T-helper 22 cell (primary cell): ENCODE data around the gene TBC1D8.
"Not testable (repeated sequence)": the region's sequence is repeated elsewhere in the genome, so short reads cannot be mapped to it uniquely, and the experiment has no call there.

Source experiments
- DNase-seq: peaks from one replicate; pipeline ENCODE4 v3.0.0-alpha.2; 2020; ENCODE audit warnings: low read depth

Gene TBC1D8

GRCh38 chr2:101151146-101151858 lies at the start of gene TBC1D8:
Gene TBC1D8 (minus strand): TSS chr2:101151382. CDS start chr2:101151253, 129 bp downstream.
- DNase-seq, result peak; percentile 47

DNA sequence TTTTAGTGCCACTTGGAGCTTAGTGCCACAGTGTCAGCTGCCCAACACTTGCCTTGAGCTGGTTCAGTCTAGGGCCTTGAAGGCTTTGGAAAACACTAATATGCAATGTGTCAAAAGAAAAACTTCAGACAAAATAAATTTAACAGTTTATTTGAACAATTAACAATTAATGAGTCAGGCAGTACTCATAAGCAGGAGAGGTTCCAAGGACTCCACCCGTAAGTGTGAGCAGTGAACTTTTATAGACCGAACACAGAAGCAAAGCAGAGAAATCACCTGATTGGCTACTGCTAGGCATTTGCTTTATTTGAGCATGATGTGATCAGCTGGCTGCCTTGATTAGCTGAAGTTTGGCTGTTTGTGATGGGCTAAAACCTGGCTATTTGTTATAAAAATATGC lies 49.5 kb upstream of the TBC1D8 start:
- DNase-seq, result no peak

DNA sequence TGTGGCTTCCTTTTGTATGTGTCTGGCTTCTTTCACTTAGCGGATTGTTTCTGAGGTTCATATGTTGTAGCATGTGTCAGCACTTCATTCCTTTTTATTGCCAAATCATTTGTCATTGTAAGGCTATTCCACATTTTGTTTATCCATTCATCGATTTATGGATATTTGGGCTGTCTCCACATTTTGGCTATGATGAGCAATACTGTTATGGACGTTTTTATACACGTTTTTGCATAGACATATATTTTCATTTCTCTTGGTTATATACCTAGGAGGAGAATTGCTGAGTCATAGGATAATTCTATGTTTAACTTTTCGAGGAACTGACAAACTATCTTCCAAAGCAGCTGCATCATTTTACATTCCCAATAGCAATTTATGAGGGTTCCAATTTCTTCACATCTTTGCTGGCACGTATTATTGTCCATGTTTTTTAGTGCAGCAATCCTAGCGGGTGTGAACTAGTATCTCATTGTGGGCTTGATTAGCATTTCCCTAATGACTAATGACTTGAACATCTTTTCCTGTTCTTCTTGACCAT lies 48.1 kb upstream of the TBC1D8 start:
- DNase-seq, result no peak

- no peak for DNase-seq
Measured at GRCh38 chr2:101197814-101198213, 46.6 kb upstream of the TBC1D8 start.

GRCh38 chr2:101197215-101197745 lies 46.1 kb upstream of the TBC1D8 start:
- DNase-seq, result no peak

DNA sequence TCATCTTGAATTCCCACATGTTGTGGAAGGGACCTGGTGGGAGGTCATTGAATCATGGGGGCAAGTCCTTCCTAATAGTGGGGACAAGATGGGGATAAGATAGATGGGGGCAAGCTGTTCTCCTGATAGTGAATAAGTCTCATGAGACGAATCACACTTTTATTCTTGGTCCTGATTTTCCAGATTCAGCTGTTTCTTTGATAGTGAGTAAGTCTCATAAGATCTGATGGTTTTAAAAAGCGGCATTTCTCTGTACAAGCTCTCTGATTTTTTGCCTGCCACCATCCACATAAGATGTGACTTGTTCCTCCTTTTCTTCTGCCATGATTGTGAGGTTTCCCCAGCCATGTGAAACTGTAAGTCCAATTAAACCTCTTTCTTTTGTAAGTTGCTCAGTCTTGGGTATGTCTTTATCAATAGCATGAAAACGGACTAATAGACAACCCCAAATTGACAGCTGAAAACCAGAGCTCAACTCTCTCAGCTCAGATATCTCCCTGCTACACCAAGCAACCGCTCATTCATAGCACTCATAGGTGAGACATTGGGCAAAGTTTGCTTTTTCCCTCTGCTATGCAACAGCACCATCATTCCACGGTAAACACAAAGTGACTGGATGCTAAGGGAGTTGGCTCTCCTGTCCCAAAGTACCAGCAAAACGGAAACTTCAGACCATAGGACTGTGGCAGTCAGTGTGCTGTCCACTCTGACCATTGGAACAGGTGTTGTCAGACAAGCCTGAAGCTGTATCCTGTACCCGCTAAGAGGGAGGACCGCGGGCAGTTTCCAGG lies 44.9 kb upstream of the TBC1D8 start:
- no peak for DNase-seq

DNA sequence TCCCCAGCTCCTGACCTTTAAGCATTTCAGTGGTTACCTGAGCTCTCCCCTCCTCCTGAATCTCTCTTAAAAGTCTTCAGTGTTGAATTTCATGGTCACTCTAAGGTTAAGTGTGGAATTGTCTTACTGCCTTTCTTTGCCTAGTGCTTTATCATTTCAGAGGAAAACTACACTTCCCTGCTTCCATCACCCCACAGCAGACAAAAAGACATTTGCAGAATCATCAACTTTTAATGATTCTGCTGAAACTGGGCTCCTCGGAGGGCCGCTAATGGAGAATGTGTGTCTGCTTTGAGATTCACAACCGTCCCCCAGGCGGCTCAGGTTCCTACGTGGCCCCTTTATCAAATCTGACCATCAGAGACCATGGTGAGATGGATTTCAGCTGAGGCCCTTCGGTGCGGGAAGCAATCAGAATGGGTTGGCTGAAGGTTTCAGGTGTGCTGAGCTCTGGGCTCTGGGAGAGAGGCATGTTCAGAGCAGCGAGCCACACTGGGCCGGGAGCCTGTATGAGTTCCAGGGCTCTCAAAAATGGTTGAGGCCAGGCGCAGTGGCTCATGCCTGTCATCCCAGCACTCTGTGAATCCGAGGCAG lies 41.9 kb upstream of the TBC1D8 start:
- DNase-seq, result no peak

DNA sequence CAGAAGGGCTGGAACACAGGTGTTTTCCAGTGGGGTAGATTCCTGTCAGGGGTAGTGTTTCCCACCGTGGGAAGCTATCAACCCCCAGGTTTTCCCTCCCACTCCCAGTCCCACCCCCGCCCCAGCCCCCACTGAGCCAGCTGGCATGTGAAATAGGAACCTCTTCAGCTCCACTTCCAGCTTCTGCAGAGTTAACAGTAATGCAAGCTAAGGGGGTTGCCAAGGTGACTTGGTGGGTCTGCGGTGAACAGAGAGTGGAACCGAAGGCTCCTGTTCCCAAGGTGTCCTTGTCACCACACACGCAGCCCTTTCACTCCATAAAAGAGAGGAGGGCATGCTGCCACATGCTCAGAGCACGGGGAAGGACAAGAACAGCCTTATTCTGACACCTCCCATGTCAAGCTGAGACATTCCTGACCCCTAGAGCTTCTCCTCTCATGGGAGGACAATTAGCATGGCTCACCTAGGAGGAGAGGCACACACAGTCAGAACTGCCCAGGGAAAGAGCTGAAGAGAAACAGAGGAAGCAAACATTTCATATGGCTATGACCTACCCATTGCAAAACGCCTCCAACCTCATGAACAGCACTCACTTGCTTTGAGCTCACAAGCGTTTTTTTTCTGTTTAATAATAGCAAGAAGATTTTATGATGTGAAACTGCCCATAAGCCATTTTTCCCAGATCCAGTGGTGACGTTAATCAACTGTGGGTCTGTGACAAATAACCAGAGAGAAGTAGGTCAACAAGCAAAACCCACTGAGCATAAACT lies 39.8 kb upstream of the TBC1D8 start:
- no peak for DNase-seq

- DNase-seq, result no peak
Measured at GRCh38 chr2:101188683-101189405, 37.7 kb upstream of the TBC1D8 start.

- no peak for DNase-seq
Measured at GRCh38 chr2:101187131-101187530, 35.9 kb upstream of the TBC1D8 start.

DNA sequence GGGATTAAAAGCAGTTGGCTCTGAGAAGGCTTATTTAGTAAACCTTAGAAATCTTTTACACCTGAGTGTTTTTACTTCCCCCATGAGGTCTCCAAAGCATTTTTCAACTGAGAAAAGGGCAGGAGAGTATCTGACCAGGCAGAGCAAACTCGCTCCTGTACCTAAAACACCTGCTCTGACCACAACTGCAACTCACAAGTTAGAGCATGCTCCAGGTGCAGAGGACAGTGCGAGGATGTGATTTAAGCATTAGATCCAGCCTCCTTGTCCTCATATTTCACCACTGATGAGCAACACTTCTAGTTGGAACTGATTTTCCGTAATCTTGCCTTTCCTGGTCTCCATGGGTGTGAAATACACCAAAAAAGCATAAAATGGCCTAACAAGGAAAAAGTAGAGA lies 34.5 kb upstream of the TBC1D8 start:
- DNase-seq, result no peak

GRCh38 chr2:101185085-101185484 lies 33.9 kb upstream of the TBC1D8 start:
- no peak for DNase-seq

- no peak for DNase-seq
Measured at GRCh38 chr2:101179982-101180381, 28.8 kb upstream of the TBC1D8 start.

GRCh38 chr2:101176803-101177202 lies 25.6 kb upstream of the TBC1D8 start:
- DNase-seq, result no peak

- no peak for DNase-seq
Measured at GRCh38 chr2:101175991-101176390, 24.8 kb upstream of the TBC1D8 start.

GRCh38 chr2:101173707-101174295 lies 22.6 kb upstream of the TBC1D8 start:
- DNase-seq, result no peak

- DNase-seq, result not testable (repeated sequence)
Measured at GRCh38 chr2:101169822-101170221, 18.6 kb upstream of the TBC1D8 start.

DNA sequence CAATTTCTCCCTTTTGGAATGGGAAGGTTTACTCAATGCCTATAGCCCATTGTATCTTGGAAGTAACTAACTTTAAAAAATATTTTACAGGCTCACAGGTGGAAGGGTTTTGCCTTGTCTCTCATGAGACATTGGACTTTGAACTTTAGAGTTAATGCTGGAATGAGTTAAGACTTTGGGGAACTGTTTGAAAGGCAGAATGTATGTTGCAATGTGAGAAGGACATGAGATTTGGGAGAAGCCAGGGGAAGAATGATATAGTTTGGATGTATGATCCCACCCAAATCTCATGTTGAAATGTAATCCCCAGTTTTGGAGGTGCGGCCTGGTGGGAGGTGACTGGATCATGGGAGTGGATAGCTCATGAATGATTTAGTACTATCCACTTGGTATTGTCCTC lies 17.5 kb upstream of the TBC1D8 start:
- no peak for DNase-seq

DNA sequence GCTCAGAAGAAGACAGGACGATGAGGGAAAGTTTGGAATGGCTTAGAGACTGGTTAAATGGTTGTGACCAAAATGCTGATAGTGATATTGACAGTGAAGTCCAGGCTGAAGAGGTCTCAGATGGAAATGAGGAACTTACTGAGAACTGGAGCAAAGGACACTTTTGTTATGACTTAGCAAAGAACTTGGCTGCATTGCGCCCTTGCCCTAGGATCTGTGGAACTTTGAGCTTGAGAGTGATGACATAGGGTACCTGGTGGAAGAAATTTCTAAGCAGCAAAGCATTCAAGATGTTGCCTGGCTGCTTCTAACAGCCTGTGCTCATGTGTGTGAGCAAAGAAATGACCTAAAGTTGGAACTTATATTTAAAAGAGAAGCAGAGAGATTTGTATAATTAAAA lies 16.4 kb upstream of the TBC1D8 start:
- DNase-seq, result not testable (repeated sequence)

DNA sequence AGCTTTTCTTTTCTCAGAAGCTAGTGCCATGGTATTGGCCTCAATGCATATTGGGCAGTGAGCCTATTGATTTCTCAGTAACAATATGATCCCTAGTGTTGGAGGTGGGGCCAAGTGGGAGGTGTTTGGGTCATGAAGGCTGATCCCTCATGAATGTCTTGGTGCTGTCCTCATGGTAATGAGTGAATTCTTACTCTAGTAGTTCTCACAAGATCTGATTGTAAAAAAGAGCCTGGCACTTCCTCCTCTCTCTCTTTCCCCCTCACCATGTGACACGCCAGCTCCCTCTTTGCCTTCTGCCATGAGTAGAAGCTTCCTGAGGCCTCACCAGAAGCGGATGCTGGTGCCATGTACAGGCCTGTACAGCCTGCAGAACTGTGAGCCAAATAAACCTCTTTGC lies 12.8 kb upstream of the TBC1D8 start:
- no peak for DNase-seq
